AG20443 (cell line): ENCODE data around the gene SCMH1.

Experiments used
- DNase-seq: peaks from one replicate; pipeline ENCODE4 v3.0.0; 2012; ENCODE audit warnings: low spot score, mixed read lengths

SCMH1 gene

DNA sequence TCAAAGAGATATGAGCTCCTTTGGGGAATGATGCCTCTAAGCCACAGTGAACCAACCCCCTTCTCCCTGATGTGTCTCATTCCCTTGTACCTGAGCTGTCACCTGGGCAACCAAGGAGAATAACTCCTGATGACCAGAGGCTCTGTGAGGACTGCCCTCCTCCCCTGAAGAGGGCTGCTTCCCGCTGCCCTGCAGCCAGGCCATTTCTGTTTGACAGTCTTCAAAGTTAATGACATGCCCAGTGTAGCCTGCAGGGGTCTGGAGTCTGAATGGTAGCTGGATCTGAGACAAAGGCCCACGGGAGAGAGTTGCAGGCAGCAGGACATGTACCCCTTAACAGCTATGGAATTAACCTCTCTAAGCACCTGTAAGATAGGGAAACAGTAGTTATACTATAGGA, 217.2 kb downstream of the SCMH1 start:
- DNase-seq: no peak

DNA sequence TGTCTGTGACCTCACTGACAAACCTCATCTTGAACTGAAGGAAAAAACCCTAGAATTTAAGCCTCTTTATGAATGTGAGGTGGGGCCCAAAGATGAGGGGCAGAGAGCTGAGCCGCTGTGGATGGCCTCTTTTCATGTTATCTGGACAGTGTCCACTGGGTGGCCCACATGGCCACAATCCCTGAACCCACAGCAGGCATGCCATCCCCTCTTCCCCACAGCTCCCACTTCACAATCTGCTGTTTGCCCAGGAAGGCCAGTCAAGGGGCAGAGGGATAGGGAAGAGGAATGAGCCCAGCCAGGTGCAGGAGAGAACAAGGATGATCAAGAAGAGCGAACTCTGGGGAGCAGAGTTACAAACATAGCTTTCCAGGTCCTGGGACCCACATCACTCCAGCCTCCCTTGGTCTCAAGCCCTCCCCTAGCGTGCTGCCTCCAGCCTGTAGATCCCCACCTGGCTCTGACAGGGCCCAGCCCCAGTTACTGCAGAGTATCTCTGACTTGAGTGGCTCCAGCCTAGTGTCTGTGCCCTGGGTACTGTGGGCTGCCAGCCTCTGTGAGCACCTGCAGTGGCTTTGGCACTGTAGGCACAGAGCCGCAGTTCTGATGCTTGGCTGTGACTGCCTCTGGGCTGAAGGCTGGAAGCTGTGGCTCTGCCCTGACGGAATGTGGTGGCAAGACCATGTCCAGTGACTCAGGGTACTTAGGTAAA, 218.7 kb downstream of the SCMH1 start:
- DNase-seq: peak; percentile 60

DNA sequence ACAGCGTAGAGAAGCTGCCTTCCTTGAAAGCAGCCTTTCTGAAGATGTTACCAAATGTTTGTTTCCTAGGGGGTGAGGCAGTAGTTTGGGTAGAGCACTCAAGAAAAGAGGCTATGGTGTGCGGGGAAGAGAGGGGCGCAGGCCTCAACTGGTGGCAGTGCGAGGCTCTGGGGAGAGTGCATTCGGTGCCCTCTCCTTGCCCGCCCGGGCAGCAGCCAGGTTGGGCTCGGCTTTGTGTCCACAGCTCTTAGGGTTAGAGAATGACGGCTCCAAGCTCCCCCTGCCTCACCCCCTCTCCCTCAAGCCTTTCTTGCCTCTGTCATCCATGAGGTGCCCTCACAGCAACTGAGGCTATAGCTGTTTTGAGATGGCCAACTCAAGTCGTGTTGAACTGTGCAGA, 219.7 kb downstream of the SCMH1 start:
- DNase-seq: no peak

DNA sequence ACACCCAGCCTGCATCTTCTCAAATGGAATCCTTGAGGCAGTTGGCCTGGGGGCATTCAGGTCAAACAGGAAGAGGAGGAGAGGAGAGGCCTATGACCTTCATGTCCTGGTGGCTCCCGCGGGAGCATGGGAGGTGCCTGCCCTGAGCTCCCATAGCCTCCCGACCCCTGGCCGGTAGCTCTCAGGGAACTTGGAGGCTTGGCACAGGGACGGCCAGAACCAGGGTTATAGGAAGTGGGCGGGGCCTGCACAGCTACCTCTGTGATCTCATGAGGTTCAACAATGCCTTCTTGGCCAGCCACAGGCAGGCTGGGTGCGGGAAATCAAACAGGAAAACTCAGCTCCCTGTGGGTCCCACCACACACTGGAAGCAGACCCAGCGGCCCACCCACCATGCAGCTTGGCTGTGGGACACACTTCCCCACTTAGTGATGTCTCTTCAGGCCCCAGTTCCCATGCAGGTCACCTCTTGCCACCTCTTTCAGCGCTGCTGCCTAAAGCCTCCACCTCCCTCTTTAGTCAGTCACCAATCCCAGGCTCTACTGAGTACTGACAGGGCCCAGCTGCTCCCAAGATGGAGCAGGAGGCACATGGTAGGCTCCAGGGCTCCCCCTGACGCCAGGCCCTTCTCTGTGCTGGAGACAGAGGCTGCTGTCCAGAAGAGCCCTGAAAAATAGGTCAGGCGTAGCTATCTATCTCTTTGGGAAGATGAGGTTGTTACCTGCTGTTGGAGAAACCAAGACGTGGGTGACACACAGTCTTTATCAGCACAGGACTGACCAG, 220.4 kb downstream of the SCMH1 start, which contains the start of gene SLFNL1:
Gene SLFNL1, minus strand, starts transcription at position 200 of the 783 bp plus-strand sequence. CDS start 1,065 bp downstream, outside the sequence.
- DNase-seq: no peak

DNA sequence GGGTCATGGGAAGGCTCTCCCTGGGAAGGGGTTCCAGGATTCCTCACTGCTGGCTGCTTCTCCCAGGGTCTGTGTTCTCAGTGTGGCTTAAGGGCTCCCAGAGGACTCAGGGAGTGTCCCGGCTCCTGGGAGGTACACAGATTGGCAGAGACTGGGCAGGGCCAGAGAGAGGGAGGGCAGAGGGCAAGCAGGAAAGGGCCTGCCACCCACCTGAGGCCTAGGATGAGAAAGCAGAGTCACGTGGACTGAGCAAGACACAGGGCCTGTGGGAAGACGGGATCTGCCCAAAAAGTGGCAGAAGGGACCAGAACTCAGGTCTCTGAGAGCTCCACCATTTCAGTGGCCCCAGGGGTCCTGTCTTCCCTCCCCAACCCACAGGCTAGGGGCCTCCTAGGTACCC, 221.5 kb downstream of the SCMH1 start:
- no peak for DNase-seq

DNA sequence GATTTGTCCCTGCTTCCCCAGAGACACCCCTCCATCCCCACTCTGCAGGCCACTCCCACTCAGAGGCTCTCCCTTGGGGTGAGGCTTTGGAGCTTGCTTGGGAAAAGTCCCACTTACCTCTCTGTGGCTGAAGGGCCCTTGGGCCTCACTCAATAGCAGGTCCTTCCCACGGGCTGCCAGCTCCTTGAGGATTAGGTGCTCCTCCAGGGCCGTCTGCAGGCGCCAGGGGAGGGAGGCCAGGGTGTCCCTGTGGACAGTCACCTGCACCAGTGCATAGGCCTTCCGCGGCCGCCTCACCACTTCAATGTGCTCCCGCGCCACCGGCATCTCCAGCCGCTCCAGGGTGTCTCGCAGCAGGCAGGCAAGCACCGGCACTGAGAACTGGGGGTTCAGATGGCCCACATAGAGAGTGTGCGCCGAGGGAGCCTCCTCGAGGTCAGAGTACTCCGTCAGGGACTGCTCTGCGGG, 222.0 kb downstream of the SCMH1 start:
- DNase-seq: no peak

DNA sequence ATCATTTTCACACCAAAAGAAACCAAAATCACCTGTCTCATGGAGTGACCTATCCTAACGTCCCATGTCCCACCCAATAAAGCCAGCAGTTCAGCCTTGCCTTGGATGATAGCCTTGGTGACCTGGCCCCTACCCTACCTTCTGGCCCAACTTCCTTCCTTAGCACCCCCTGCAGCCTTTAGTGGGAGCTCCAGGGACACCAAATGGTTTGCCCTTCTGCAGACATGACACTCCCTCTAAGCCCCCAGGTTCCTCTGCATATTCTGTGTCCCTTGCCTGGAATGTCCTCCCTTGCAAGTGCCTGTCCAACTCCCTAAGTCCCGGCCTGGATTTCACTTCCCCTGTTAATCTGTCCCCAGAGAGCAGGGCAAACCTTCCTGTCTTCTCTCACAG, 222.8 kb downstream of the SCMH1 start:
- no peak for DNase-seq

DNA sequence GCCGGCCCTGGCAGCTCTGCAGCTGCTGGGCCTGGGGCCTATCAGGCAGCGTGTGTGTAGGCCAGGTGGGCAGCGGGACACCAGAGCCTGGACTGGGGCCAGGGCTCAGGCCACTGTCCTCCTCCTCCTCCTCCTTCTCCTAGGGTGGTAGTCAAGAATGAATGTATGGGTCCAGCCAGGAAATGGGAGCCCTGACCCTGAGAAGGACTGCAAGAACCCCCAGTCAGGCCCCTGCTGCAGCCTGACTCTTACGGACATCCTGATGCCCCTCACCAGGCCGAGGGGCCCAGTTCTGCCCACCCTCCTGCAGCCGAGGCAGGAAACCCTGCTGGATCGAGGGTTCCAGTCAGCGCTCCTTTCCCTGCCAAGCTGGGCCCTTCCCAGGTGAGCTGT, 224.1 kb downstream of the SCMH1 start:
- no peak for DNase-seq

DNA sequence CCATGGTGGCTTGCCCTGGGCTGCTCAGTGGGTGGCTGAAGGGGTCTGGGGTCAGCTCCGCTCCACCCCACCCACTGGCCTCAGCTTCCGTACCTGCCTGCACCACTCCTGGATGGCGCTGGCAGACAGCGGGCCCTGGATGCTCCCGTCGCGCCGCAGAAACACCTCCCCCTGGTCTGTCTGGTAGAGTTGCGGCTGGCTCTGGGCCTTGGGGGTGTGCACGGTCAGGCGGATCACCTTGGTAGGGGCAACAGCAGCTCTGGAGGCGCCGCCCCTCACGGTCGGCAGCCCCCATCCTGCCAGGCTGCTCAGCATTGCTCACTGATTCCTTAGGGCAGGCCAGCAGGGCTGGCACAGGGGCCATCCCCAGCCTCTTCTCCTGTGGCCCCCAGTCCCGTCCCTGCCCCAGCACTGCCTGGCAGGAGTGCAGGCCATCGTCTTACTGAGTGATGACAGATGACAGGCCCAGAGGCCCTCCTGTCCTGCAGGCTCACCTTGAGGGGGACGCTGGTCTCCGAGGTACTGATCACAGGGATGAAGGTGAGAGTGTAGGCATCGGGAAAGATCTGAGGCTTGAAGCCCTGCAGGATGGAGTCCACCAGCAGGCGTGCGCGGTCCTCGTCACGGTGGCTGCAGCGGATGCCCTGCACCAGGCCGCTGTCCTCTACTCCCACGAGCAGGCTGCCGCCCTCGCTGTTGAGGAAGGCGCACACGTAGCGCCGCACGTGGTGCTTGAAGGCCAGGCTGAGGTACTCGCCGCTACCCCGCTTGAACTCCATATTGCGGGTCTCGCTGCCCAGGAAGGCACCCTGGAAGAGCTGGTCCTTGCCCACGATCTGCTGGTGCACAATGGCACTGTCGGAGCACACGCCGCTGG, 224.7 kb downstream of the SCMH1 start:
- no peak for DNase-seq

DNA sequence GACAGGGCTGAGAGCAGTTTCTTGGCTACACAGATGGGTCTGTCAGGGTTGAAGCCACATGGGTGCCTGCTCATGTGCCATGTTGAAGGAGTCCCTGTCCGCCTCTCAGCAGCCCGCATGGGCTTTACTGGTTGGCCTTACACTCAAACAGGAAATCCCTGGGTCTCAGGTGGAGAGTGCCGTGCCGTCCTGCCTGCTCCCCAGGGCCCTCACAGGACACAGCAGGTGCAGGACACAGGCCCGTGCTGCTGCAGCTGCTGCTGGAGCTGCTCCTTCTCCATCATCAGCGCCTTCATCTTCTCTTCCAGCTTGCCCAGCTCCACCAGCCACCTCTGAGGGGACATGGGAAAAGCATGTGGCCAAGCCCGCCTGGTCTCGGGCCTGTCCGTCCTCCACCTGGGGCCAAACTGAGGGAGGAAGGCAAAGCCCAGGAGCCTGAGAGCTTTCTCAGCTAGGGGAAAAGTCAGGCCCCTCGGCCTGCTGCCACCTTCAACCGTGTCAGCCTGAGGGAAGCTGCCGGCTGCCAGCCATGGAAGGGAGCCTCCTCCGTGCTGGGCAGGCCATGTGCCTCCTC, 226.1 kb downstream of the SCMH1 start:
- DNase-seq: no peak

DNA sequence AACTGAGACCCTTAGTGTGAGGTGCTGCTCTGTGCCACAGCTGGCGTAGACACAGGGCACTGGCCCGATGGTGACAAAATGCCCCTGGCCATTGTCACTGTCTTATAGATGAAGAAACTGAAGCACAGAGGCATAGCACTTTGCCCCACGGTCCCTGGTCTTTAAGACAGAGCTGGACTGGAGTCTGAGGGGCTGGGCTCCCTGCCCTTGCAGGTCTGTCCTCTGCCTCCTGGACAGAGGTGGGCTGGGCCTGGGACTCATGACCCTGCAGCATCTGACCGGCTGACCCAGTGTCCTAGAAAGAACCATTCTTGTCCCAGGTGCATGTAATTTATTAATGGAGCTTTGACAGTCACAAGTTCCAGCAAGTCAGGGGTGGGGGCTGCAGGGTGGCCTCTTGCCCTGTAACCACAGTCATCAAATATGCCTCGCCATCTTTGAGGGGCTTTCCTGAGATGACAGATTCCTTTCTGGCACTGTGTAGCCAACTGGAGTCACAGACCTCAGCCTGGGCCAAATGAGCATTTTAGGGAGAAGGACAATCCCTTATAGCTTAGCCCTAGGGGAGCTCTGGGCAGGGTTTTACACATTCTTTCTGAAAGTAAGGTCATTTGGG, 226.7 kb downstream of the SCMH1 start:
- no peak for DNase-seq

DNA sequence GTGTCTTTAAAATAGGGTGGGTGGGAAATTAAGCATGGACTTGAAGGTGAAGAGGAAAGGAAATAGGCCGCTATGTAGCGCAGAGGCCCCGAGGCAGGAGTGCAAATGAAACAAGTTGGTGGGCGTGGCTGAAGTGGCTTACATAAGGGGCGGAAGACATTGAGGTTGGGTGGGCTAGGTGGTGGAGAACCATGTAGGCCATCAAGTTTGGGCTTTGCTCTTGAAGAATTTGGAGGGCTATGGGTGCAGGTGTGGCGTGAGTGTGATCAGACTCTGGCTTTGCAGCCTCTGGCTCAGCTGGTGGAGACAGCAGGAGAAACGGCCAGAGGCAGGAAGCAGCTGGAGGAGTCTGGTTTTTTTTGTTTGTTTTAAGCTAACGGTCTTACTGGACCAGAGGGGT, 227.2 kb downstream of the SCMH1 start:
- DNase-seq: no peak

DNA sequence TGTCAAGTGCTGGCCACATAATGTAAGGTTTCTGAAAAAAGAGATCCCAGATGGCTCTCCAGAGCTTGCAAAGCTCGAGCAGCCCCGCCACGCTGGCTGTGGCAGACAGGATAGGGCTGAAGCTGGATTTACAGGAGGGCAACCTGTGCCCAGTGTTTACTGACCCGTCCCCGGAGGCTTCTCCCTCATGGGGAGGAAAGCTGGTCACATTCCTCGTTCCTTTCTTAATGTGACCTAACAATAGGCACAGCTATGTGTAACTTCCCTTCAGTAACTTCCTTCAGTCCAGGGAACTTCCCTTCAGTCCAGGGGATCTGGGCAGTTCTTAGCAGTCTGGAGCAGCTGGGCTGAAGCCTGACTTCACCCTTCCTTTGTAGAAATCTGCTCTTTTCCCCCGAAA, 228.3 kb downstream of the SCMH1 start:
- DNase-seq: no peak

DNA sequence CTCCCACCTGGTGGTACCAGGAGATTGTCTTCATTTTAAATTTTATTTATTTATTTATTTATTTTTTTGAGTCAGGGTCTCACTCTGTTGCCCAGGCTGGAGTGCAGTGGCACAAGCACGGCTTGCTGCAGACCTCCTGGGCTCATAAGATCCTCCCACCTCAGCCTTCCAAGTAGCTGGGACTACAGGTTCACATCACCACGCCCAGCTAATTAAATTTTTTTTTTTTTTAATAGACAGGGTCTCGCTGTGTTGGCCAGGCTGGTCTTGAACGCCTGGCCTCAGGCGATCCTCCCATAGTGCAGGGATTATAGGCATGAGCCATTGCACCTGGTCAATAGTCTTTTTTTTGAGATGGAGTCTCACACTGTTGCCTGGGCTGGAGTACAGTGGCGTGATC, 229.1 kb downstream of the SCMH1 start:
- DNase-seq: no peak

DNA sequence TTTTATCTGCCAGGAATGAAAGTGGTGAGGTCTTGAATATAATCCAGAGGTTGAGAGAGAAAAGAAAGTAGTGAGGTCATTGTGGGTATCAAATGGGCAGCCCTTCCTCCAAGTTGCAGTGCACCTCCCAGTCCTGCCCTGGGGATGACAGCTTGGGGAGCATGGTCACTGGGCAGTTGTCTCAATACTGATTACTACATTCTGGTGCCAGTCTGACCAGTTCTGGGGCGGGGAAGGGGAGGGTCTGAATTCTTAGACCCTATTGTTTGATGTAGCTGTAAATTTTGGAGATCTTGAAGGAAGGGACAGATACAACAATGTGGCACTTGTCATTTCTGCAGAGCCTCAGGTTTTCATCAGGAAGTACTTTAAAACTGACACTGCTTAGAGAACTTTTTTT, 231.8 kb downstream of the SCMH1 start:
- DNase-seq: no peak

DNA sequence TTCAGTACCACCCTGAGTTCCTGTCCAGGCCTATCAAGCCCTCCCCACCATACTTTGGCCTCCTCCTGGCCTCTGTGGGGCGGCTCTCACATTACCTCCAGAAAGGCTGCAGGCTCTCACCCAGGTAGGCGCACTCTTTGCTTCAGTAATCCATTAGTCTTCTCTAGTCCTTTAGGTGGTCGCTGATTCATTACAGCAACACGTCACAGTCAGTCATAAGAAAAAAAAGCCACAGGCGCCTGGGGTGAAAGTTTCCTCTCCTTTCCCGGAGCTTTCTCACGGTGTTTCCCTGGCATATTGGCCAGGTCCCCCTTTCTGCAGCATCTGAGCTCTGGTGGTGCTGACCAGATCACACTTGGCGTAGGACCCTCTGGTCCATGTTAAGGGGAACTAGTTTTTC, 232.6 kb downstream of the SCMH1 start:
- no peak for DNase-seq

DNA sequence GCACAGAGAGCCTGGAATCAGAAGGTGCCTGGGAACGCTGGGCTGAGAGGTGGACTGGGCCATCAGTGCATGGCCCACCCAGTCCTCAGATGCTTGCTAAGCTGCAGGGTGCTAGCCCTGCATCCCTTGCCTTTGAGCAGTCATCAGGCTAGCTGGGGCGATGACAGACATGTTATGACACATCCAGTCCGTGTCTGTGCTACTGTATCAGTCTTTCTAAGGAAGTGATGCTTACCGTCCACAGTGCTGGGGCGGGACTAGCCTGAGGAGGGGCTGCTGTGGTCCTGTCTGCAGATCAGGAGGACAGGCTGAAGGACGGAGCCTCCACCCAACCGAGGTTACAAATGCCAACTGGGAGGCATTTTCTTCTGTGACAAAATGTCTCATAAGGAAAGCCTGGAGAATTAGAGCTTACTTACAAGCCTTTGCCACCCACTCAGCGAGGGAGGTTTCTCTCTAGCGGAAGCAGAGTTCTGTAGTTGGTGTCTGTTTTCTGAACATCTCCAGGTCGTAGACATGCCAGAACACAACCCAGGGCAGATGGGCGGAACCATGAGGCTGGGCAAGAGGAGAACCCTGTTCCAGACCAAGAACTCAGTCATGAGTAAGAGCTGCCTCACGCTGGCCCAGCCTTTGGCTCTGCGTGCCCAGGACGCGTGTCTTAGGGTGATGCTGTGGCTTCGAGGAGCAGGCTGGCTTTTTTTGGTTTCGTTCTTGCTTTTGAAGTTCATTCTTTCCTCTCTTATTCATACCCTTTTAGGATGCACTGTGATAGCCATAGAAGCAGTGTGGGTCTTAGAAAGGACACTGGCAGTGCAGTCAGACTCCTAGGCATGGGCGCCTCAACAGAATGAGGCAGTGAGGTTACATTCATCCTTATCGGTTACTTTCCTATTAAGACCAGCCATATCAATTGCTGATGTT, 234.9 kb downstream of the SCMH1 start:
- peak; percentile 52 for DNase-seq

DNA sequence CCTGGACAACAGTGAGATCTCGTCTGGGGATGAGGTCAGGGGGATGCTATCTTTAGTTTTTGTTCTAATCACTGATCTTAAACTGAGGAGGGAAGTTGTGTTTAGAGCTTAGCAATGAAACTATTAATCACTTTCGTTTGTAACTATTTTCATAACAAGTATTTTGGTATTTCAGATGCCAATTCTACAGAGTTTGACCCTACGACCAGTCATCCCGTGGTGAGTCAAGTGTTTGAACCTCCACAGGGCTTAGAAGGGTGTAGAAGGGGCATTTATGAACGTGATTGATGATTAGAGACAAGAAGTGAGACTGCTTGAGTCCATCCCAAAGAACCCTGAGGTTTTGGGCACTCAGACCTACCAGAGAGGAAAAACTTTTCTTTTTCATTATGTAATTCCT, 236.2 kb downstream of the SCMH1 start:
- DNase-seq: no peak

DNA sequence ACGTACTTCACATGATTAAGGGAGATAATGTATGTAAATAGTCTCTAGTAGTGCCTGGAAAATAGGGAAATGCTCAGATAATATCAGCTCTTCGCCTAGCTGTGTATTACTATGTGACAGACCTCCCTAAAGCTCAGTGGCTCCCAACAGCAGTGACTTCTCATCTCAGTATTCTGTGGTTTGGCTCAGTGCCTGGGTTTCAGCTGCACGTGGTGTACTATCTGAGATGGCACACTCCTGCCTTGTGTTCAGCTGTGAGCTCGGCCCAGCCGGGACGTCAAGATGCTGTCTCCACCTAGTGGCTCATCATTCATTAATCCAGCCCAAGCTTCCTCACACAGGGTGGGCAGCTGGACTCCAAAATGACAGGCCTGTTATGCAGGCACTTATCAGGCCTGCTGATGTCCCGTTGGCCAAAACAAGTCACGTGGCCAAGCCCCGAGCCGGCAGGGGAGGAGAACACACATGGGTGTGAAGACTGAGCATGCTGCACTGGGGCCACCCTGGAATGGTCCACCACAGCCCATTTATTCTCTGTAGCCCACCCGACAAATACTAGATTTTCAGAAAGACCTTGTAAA, 238.4 kb downstream of the SCMH1 start:
- DNase-seq: peak; percentile 96

DNA sequence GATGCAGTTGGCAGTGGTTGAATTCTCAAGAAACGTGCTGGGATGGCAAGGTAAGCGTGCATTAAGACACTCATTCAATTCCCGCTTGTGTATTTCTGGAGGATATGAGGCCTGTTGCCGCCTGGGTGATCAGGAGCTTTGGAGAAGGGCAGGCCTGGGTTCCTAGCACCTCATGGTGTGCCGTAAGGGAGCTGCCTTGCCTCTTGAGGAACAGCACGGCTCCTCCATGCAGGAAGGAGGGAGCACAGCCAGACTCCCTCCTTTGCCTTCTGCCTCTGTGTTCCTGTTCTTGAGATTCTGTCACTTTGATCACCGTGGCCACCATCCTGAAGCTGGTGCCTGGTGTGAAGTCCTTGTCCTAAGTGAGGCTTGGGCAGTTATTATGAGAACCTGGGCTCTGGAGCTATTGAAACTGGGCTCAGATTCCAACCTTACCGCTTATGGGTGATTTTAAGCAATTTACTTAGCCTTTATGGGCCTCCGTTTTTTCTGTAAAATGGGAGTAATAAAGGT, 238.9 kb downstream of the SCMH1 start:
- DNase-seq: no peak
